HEK293 (cell line): ENCODE measurements around the gene ZHX3.

Experiments used
- CTCF ChIP-seq: fragments of 450-650 bp; formaldehyde crosslinking; IDR thresholded peaks from 2 replicates; pipeline ENCODE4 v1.5.1; 2016; ENCODE audit warnings: missing biosample characterization, missing genetic modification characterization
- MYNN ChIP-seq: fragments of 450-650 bp; formaldehyde crosslinking; IDR thresholded peaks from 2 replicates; pipeline ENCODE4 v1.5.1; 2016; ENCODE audit warnings: missing biosample characterization, missing genetic modification characterization, borderline replicate concordance
- RBAK ChIP-seq: fragments of 450-650 bp; formaldehyde crosslinking; IDR thresholded peaks from 2 replicates; pipeline ENCODE4 v1.5.1; 2016; ENCODE audit warnings: missing biosample characterization, missing genetic modification characterization
- REST ChIP-seq: fragments of 450-650 bp; formaldehyde crosslinking; IDR thresholded peaks from 2 replicates; pipeline ENCODE4 v1.5.1; 2016; ENCODE audit warnings: missing biosample characterization, missing genetic modification characterization
- SETDB1 ChIP-seq: IDR thresholded peaks from one replicate; pipeline ENCODE4 v1.6.1; 2017; ENCODE audit warnings: mild to moderate bottlenecking, low read length, moderate library complexity, mixed read lengths; ENCODE audit not compliant: insufficient read length
- SP2 ChIP-seq: fragments of 450-650 bp; formaldehyde crosslinking; IDR thresholded peaks from 2 replicates; pipeline ENCODE4 v1.5.1; 2016; ENCODE audit warnings: missing biosample characterization, missing genetic modification characterization
- ZBTB21 ChIP-seq: fragments of 450-650 bp; formaldehyde crosslinking; IDR thresholded peaks from 2 replicates; pipeline ENCODE4 v1.5.1; 2017; ENCODE audit warnings: missing biosample characterization, missing genetic modification characterization
- ZBTB49 ChIP-seq: fragments of 450-650 bp; formaldehyde crosslinking; IDR thresholded peaks from 2 replicates; pipeline ENCODE4 v1.5.1; 2016; ENCODE audit warnings: missing biosample characterization, missing genetic modification characterization, low read depth
- ZFHX2 ChIP-seq: fragments of 450-650 bp; formaldehyde crosslinking; conservative IDR thresholded peaks from 2 replicates; pipeline ENCODE4 v1.5.1; 2016; ENCODE audit warnings: missing biosample characterization, missing genetic modification characterization
- ZNF274 ChIP-seq, 2 experiments: fragments of 200-500 bp in 1 of 2; fragments of 450-650 bp in 1 of 2; sonication (Bioruptor generic) in 1 of 2; formaldehyde crosslinking in 1 of 2; IDR thresholded peaks; 2 replicates each; pipeline versions ENCODE4 v1.5.1 to v1.6.1; 2014 to 2016; ENCODE audit warnings: borderline replicate concordance in 1 of 2, inconsistent platforms in 1 of 2, low read length in 1 of 2, missing biosample characterization in 1 of 2, missing genetic modification characterization in 1 of 2
- ZNF350 ChIP-seq: fragments of 450-650 bp; formaldehyde crosslinking; IDR thresholded peaks from 2 replicates; pipeline ENCODE4 v1.5.0; 2017; ENCODE audit warnings: missing biosample characterization, mild to moderate bottlenecking, missing genetic modification characterization

- TF ChIP-seq MYNN (tag by site-specific recombination) (no peak), ZNF274 (IDR thresholded peaks at IDR 0.05; ENCODE audit: low read length) (no peak), ZNF274 (tag by site-specific recombination; IDR thresholded peaks at IDR 0.05; ENCODE audit: borderline replicate concordance) (no peak), ZBTB49 (tag by site-specific recombination) (no peak), SP2 (tag by site-specific recombination) (no peak), CTCF (tag by site-specific recombination) (no peak), RBAK (tag by site-specific recombination) (no peak), ZNF350 (tag by site-specific recombination) (no peak), ZFHX2 (tag by site-specific recombination) (no peak), ZBTB21 (tag by site-specific recombination) (no peak), REST (no peak), SETDB1 (no peak)
These were observed 31.7 kb upstream of the ZHX3 start for GRCh38 chr20:41349266-41349665.
